SK-N-SH (cell line): ENCODE results near the gene DGKI. TPM values are rescaled to one million over a fixed set of nuclear protein-coding genes. Genes with fewer than 3 reads are reported as not detected.

Experiments
- CTCF ChIA-PET: fragments of 300-600, 350-600 bp; formaldehyde crosslinking; extraction: SDS; loops from one replicate; lab custom pipeline; 2021; lab: Yijun Ruan, JAX
- POLR2A ChIA-PET: fragments of 350-600 bp; sonication (Branson Sonifier 250); formaldehyde crosslinking; extraction: SDS; loops from one replicate; lab custom pipeline; 2020; ENCODE audit warnings: antibody characterized with exemption, inconsistent platforms; lab: Yijun Ruan, JAX
- DNase-seq: peaks from one replicate; pipeline ENCODE4 v3.0.0; 2012
- H2AFZ ChIP-seq: fragments of 200-600 bp; sonication (generic); 2 replicates; pipeline ENCODE4 v1.8.1; 2016; ENCODE audit warnings: antibody characterized with exemption, mild to moderate bottlenecking, low read depth
- H3F3A ChIP-seq: fragments of 200-600 bp; sonication (generic); replicated peaks from 2 replicates; pipeline ENCODE3; 2016; ENCODE audit warnings: antibody characterized with exemption, mild to moderate bottlenecking; ENCODE audit not compliant: insufficient read depth
- H3K27ac ChIP-seq, 2 experiments: fragments of 200-500 bp in 1 of 2; fragments of 200-600 bp in 1 of 2; sonication (Bioruptor generic) in 1 of 2; sonication (generic), shearing (Covaris generic) in 1 of 2; 2 replicates each; pipeline versions ENCODE4 v1.5.1 to v1.6.1; 2014 to 2016; ENCODE audit warnings: low read depth in 2 of 2, inconsistent platforms in 1 of 2, low read length in 1 of 2, mild to moderate bottlenecking in 1 of 2, mixed read lengths in 1 of 2
- H3K27me3 ChIP-seq: fragments of 200-600 bp; sonication (generic), shearing (Covaris generic); 2 replicates; pipeline ENCODE4 v1.6.1; 2016; ENCODE audit warnings: mixed run types; ENCODE audit not compliant: insufficient read depth
- H3K36me3 ChIP-seq, 2 experiments: fragments of 200-500 bp in 1 of 2; fragments of 200-600 bp in 1 of 2; sonication (Bioruptor generic) in 1 of 2; sonication (generic) in 1 of 2; replicated peaks in 1 of 2; 2 replicates each; pipeline versions ENCODE3 to v1.5.1; 2014 to 2016; ENCODE audit warnings: low read length in 1 of 2, mild to moderate bottlenecking in 1 of 2; ENCODE audit not compliant: insufficient read depth in 2 of 2, control insufficient read depth in 1 of 2
- H3K4me1 ChIP-seq, 2 experiments: fragments of 200-500 bp in 1 of 2; fragments of 200-600 bp in 1 of 2; sonication (Bioruptor generic) in 1 of 2; sonication (generic), shearing (Covaris generic) in 1 of 2; 2 replicates each; pipeline versions ENCODE4 v1.5.1 to v1.6.1; 2014 to 2016; ENCODE audit warnings: low read depth in 1 of 2, low read length in 1 of 2, mixed run types in 1 of 2; ENCODE audit not compliant: insufficient read depth in 2 of 2, control insufficient read depth in 1 of 2
- H3K4me2 ChIP-seq: fragments of 200-600 bp; sonication (generic), shearing (Covaris generic); 2 replicates; pipeline ENCODE4 v1.6.1; 2017; ENCODE audit warnings: mixed run types
- H3K4me3 ChIP-seq, 2 experiments: fragments of 200-500 bp in 1 of 2; fragments of 200-600 bp in 1 of 2; sonication (Bioruptor generic) in 1 of 2; sonication (generic), shearing (Covaris generic) in 1 of 2; 2 replicates each; pipeline versions ENCODE4 v1.5.1 to v1.8.1; 2014 to 2016; ENCODE audit warnings: low read depth in 2 of 2, inconsistent platforms in 1 of 2, low read length in 1 of 2, mild to moderate bottlenecking in 1 of 2, mixed read lengths in 1 of 2, moderate library complexity in 1 of 2
- H3K79me2 ChIP-seq: fragments of 200-600 bp; sonication (generic); 2 replicates; pipeline ENCODE4 v1.8.1; 2017; ENCODE audit warnings: mild to moderate bottlenecking; ENCODE audit not compliant: insufficient read depth
- H3K9ac ChIP-seq: fragments of 200-600 bp; sonication (generic); 2 replicates; pipeline ENCODE4 v1.6.1; 2017; ENCODE audit warnings: mixed run types
- H3K9me2 ChIP-seq: fragments of 200-600 bp; sonication (generic); 2 replicates; pipeline ENCODE4 v1.6.1; 2017; ENCODE audit warnings: mixed run types
- H3K9me3 ChIP-seq: fragments of 200-600 bp; sonication (generic); 2 replicates; pipeline ENCODE4 v1.6.1; 2017; ENCODE audit warnings: mixed run types, mild to moderate bottlenecking, moderate library complexity
- H4K20me1 ChIP-seq: fragments of 200-600 bp; sonication (generic); 2 replicates; pipeline ENCODE4 v1.6.1; 2017; ENCODE audit warnings: mild to moderate bottlenecking, mixed run types; ENCODE audit not compliant: insufficient read depth
- CHD2 ChIP-seq: fragments of 150-350 bp; IDR thresholded peaks from 2 replicates; pipeline ENCODE4 v1.6.1; 2018; ENCODE audit warnings: low read length; ENCODE audit not compliant: partially characterized antibody
- ELF1 ChIP-seq: IDR thresholded peaks from 2 replicates; pipeline ENCODE4 v1.4.0; 2012
- EP300 ChIP-seq, 2 experiments: IDR thresholded peaks; 2 replicates each; pipeline versions ENCODE4 v1.4.0 to v1.6.1; 2012; ENCODE audit warnings: borderline replicate concordance in 1 of 2, low read depth in 1 of 2, low read length in 1 of 2
- EZH2phosphoT487 ChIP-seq: fragments of 200-600 bp; sonication (generic); IDR thresholded peaks from 2 replicates; pipeline ENCODE4 v1.6.1; 2017; ENCODE audit warnings: low read depth, mixed run types, mild to moderate bottlenecking, antibody characterized with exemption, moderate library complexity, borderline replicate concordance
- FOSL2 ChIP-seq: IDR thresholded peaks from 2 replicates; pipeline ENCODE4 v1.4.0; 2012; ENCODE audit warnings: low read depth, mild to moderate bottlenecking, moderate library complexity, borderline replicate concordance
- FOXJ3 ChIP-seq: sonication (generic); formaldehyde crosslinking; IDR thresholded peaks from 2 replicates; pipeline ENCODE4 v1.5.1; 2020; ENCODE audit warnings: mild to moderate bottlenecking, missing genetic modification reagents
- GATA2 ChIP-seq: sonication (generic); formaldehyde crosslinking; IDR thresholded peaks from 2 replicates; pipeline ENCODE4 v1.5.0; 2020; ENCODE audit warnings: mild to moderate bottlenecking, missing genetic modification reagents
- JUND ChIP-seq: IDR thresholded peaks from 2 replicates; pipeline ENCODE4 v1.4.0; 2012
- MXI1 ChIP-seq: IDR thresholded peaks from 2 replicates; pipeline ENCODE4 v1.6.1; 2012; ENCODE audit warnings: mild to moderate bottlenecking, low read depth, low read length, improper control_type of control experiment
- NFIC ChIP-seq: IDR thresholded peaks from 2 replicates; pipeline ENCODE4 v1.4.0; 2012; ENCODE audit warnings: borderline replicate concordance
- PBX3 ChIP-seq: IDR thresholded peaks from 2 replicates; pipeline ENCODE4; 2012
- RCOR1 ChIP-seq: fragments of 150-350 bp; IDR thresholded peaks from 2 replicates; pipeline ENCODE4 v1.6.1; 2017; ENCODE audit warnings: antibody characterized with exemption, low read length
- REST ChIP-seq: IDR thresholded peaks from 2 replicates; pipeline ENCODE4 v1.6.1; 2012; ENCODE audit warnings: mild to moderate bottlenecking, low read depth, low read length, moderate library complexity
- RFX5 ChIP-seq: IDR thresholded peaks from 2 replicates; pipeline ENCODE4 v1.6.1; 2012; ENCODE audit warnings: mild to moderate bottlenecking, improper control_type of control experiment, low read length
- RXRA ChIP-seq: IDR thresholded peaks from 2 replicates; pipeline ENCODE4 v1.4.0; 2012; ENCODE audit warnings: low read depth, mild to moderate bottlenecking, borderline replicate concordance
- SMC3 ChIP-seq: IDR thresholded peaks from 2 replicates; pipeline ENCODE4 v1.6.1; 2012; ENCODE audit warnings: low read depth, low read length, improper control_type of control experiment
- USF2 ChIP-seq: fragments of 150-350 bp; IDR thresholded peaks from 2 replicates; pipeline ENCODE4 v1.6.1; 2017; ENCODE audit warnings: antibody characterized with exemption, low read length, low read depth, borderline replicate concordance
- ZBTB33 ChIP-seq: IDR thresholded peaks from 2 replicates; pipeline ENCODE4 v1.4.0; 2012; ENCODE audit warnings: low read depth, borderline replicate concordance
- WGBS: methylation state at CpG from one replicate; pipeline ENCODE4 v1.1.6; 2017; ENCODE audit warnings: low lambda C conversion rate; 5-methylcytosine and 5-hydroxymethylcytosine counted together
- polyA plus RNA-seq, 3 experiments: library from polyadenylated mRNA; depleted of rRNA; stranded (reverse); fragments of >200 nt; gene quantifications; 2 replicates each; pipeline ENCODE4 v1.2.3, GENCODE V29; 2012
- TF ChIP-seq, protein P1 (sequence below): IDR thresholded peaks from 2 replicates; pipeline ENCODE4 v1.4.0; 2012; ENCODE audit warnings: low read depth, borderline replicate concordance
- TF ChIP-seq, protein P2 (sequence below): fragments of 150-350 bp; IDR thresholded peaks from 2 replicates; pipeline ENCODE4 v1.6.1; 2016; ENCODE audit warnings: mild to moderate bottlenecking, low read depth, low read length

The DGKI gene
- polyA plus RNA-seq, 1 of the 3 experiments (the other 2 are of a cell fraction): 1.3 TPM

GRCh38 chr7:137865764-137866163 is 19.0 kb upstream of the DGKI start:
- Histone ChIP-seq H3K27me3 (no peaks in the 10 kb centered on the region), H3K9me3 (no peaks in the 10 kb centered on the region), H3K4me3 (no peak overlapping the region), H2AFZ (no peak overlapping the region), H3K9ac (no peak overlapping the region), H3K4me2 (no peak overlapping the region), H3K9me2 (no peaks in the 10 kb centered on the region), H3K4me1 (no peaks in the 10 kb centered on the region; a peak in 1 of 4 replicates), H3K27ac (no peak overlapping the region), H3F3A (peaks cover 14% of the 10 kb centered on the region), H3K36me3 (peaks cover 55 to 84% of the 10 kb centered on the region in 2 experiments), H4K20me1 (no peaks in the 10 kb centered on the region), H3K79me2 (no peaks in the 10 kb centered on the region)
- TF ChIP-seq NFIC (no peak), FOXJ3 (no peak), EP300 (IDR thresholded peaks at IDR 0.05; ENCODE audit: borderline replicate concordance in 1 of 2, low read depth in 1 of 2, low read length in 1 of 2) (no peak), REST (no peak), JUND (no peak), EZH2phosphoT487 (no peak), RFX5 (no peak), GATA2 (CRISPR knock-in tag) (no peak), SMC3 (no peak), RCOR1 (no peak), USF2 (no peak), FOSL2 (no peak), MXI1 (no peak), ZBTB33 (no peak), ELF1 (no peak), PBX3 (no peak), RXRA (no peak), CHD2 (no peak)
- TF ChIP-seq, protein P1, sequence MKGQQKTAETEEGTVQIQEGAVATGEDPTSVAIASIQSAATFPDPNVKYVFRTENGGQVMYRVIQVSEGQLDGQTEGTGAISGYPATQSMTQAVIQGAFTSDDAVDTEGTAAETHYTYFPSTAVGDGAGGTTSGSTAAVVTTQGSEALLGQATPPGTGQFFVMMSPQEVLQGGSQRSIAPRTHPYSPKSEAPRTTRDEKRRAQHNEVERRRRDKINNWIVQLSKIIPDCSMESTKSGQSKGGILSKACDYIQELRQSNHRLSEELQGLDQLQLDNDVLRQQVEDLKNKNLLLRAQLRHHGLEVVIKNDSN: no peak
- TF ChIP-seq, protein P2, sequence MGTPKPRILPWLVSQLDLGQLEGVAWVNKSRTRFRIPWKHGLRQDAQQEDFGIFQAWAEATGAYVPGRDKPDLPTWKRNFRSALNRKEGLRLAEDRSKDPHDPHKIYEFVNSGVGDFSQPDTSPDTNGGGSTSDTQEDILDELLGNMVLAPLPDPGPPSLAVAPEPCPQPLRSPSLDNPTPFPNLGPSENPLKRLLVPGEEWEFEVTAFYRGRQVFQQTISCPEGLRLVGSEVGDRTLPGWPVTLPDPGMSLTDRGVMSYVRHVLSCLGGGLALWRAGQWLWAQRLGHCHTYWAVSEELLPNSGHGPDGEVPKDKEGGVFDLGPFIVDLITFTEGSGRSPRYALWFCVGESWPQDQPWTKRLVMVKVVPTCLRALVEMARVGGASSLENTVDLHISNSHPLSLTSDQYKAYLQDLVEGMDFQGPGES: no peak
- ChIA-PET POLR2A (no interaction called here), CTCF (interaction anchor here (1.0 kb wide), 2 partner anchors 34 to 143 kb away, joined by 3 read pairs; no protein-coding TSS in a partner anchor)
- no peak for DNase-seq
- WGBS: 89% methylated on average over 1 of the region's 1 CpG
